ENCODE results near the gene AKAP4.
A peak's percentile ranks its signal among the peaks of the same experiment; 100 is the strongest.

Gene AKAP4, protein sequence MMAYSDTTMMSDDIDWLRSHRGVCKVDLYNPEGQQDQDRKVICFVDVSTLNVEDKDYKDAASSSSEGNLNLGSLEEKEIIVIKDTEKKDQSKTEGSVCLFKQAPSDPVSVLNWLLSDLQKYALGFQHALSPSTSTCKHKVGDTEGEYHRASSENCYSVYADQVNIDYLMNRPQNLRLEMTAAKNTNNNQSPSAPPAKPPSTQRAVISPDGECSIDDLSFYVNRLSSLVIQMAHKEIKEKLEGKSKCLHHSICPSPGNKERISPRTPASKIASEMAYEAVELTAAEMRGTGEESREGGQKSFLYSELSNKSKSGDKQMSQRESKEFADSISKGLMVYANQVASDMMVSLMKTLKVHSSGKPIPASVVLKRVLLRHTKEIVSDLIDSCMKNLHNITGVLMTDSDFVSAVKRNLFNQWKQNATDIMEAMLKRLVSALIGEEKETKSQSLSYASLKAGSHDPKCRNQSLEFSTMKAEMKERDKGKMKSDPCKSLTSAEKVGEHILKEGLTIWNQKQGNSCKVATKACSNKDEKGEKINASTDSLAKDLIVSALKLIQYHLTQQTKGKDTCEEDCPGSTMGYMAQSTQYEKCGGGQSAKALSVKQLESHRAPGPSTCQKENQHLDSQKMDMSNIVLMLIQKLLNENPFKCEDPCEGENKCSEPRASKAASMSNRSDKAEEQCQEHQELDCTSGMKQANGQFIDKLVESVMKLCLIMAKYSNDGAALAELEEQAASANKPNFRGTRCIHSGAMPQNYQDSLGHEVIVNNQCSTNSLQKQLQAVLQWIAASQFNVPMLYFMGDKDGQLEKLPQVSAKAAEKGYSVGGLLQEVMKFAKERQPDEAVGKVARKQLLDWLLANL

DNA sequence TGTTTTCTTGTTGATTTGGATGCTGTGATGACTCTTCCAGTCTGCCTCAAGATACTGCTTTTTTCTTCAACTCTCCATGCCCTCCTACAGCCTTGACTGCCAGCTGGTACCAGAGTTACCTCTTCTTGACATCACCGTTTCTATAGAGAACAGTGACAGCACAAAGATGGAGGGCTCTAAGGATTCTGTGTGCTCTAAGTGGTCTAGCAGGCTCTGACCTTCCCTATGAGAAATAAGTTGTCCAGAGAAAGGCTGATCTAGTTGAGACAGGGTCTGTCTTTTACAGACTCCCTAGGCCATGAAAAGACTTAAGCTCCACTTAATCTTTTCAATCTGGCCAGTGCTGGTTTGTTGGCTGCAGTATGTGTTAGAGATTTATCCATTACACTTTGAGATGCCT, at the start of gene AKAP4:
Gene AKAP4, minus strand, starts transcription at position 101 of the 400 bp plus-strand sequence. CDS start 118 bp downstream, outside the sequence.
- no peak for DNase-seq

GRCh38 chrX:50211510-50211909, 10.7 kb upstream of the AKAP4 start:
- DNase-seq = peak; percentile 1

- no peak for DNase-seq
These were observed 5.9 kb upstream of the AKAP4 start for GRCh38 chrX:50206753-50207152.

DNA sequence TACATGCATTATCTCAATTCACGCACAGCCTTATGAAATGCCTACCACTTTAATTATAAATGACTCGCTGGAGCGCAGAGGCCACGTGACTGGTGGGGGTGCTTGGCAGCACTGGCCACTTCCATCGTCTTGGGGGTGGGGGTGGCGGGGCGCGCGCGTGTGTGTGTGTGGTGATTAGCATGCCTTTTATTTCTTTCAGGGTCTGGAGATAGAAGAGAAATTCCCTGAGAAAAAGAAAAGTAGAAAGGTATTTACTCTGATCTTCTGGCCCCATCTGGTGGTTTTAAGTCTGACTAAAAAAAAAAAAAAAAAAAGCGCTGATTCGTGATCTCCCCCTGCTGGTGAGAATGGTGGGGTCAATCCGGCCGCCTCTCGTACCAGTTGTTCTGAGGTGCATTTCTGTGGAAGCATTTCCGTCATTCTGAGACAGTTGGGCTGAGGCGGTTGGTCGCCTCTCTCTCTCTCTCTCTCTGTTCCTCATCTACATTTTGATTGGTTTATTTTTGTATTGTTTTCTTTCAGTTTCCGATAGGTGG, 3.6 kb upstream of the AKAP4 start, which contains the start of gene CCNB3:
Gene CCNB3, plus strand, starts transcription at position 402 of the 536 bp plus-strand sequence. CDS start 80,399 bp downstream, outside the sequence.
- peak; percentile 71 for DNase-seq

DNA sequence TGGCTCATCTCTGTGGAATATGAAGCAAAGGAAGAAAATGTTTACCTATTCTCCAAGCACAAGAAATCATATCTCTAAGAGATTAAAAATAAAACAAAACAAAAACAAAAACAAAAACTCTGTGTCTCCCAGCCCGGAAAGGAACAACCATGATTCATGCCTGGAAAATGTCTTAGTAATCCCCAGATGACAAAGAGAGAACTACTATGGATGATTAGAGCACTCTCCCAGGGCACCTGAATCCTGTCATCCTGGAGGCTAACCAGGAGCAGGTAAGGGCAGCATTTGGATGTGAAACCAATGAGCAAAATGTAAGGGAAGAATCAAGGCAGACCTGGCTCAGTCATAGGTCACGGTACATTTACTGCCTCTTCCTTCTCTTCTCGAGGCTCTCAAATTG, 1.7 kb upstream of the AKAP4 start:
- no peak for DNase-seq

GRCh38 chrX:50198348-50198747, 2.5 kb downstream of the AKAP4 start:
- no peak for DNase-seq

- DNase-seq = no peak
These were observed 11.8 kb downstream of the AKAP4 start for GRCh38 chrX:50188859-50189600.

DNA sequence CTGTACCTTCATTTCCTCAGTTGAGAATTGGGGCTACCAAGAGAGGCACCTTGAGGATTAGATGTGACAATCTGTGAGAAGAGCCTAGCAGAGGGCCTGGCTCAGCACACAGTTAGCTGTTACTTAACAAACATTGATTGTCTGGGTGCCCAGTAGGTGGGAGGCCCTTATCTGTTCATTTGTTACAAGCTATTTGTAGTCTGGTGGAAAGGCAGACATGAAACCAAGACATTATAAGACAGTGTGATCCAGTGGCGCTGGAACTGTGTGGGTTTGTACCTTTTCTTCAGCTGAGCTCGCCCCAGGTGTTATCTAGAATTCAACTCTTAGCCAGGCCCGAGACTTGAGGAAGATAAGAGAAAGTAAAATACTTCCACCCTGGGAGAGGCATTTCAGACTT, 16.9 kb downstream of the AKAP4 start:
- no peak for DNase-seq

GRCh38 chrX:50180073-50180940, 20.5 kb downstream of the AKAP4 start:
- no peak for DNase-seq

DNA sequence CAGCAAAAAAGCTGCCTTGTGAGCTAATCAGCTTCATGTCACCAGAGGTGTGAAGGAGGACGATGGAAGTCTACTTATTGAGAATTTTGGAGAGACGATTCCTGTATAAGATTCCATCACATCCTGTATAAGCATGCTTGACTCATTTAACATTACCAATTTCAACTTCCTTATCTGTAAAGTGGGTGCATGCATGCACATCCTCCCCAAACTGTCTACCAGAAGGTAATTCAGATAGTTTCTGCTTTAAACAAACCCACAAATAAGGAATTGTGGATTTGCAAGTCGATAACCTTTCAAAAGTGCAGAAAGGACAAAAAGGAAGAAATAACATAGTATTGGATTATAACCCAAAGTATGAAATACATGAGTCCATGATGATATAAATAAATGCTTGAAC, 31.1 kb downstream of the AKAP4 start:
- no peak for DNase-seq

DNA sequence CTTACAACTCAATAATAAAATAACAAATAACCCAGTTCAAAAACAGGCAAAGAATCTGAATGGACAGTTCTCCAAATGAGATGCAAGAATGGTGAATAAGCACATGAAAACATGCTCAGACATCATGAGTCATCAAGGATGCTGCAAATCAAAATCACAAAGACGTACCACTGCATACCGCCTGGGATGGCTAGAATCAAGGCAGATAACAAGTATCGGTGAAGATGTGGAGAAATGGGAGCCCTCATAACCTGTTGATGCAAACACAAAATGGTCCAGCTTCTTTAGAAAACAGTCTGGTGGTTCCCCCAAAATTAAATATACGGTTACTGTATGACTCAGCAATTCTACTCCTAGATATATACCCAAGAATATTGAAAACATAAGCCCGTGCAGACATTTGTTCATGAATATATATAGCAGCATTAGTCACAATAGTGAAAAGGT, 32.5 kb downstream of the AKAP4 start:
- peak; percentile 6 for DNase-seq

DNA sequence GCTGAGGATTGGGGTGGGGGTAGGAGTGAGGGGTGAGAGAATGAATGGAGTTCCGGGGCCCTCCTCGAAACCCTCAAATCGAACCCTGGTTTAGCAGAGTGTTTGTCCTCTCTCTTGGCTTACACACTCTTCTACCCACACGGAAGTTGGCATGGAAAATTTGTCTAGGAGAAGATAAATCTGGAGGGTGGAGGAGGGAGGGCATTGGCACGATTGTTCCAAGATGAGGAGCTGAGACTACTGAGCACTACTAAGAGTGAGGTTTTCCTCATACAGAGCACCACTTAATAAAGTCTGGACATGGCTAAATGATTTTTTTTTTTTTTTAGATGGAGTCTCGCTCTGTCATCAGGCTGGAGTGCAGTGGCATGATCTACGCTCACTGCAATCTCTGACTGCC, 33.4 kb downstream of the AKAP4 start:
- no peak for DNase-seq

DNA sequence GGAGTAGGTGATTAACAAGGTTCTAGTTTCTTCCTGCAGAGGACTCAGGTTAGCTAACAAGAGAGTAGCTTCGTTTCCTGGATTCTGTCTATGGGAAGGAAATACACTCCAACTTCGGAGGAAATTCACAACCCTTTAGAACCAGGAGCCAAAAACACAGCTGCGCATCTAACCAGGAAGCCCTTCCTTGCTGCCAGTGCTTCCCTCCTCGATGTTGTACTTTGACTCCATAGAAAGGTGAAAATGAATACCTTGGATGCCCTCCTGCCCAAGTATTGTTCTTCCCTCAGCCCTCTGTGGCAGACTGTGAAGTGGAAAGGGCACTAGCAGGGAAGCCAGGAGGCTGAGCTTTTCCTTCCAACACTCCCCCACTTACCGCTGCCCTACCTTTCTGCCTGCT, 35.1 kb downstream of the AKAP4 start:
- DNase-seq = no peak

DNA sequence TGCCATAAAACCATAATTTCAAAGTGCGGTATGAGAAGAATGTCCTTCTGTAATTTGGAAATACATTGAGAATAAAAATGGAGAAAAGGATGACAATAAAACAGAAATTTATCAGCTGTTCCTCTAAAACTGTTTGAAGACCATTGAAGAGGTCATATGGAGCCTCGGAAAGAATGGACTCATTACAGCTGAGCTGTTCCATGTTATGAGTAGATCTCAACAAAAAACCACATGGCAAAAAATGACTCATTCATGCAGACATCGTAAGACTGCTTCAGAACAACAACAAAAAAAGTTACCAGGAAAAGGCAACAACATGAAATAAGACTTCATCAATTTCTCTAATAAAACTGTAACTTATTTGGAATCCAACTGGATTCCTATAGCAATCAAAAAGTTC, 39.7 kb downstream of the AKAP4 start:
- no peak for DNase-seq

DNA sequence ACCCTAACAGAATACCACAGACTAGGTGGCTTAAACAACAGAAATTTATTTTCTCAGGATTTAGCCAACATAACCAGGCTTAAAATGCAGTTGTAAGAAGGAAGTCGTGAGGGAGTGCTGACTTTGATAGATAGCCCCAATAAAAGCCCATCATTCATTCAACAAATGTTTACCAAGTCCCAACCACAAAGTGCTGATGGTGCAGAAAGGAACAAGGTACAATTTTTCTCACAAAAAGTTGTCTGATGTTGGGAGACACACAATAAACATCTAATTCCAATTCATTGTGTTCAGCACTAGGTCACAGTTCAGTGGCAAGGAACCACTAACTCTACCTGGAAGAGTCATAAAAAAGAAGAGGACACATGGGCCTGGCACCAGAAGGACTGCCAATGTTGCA, 42.2 kb downstream of the AKAP4 start:
- DNase-seq = no peak

DNA sequence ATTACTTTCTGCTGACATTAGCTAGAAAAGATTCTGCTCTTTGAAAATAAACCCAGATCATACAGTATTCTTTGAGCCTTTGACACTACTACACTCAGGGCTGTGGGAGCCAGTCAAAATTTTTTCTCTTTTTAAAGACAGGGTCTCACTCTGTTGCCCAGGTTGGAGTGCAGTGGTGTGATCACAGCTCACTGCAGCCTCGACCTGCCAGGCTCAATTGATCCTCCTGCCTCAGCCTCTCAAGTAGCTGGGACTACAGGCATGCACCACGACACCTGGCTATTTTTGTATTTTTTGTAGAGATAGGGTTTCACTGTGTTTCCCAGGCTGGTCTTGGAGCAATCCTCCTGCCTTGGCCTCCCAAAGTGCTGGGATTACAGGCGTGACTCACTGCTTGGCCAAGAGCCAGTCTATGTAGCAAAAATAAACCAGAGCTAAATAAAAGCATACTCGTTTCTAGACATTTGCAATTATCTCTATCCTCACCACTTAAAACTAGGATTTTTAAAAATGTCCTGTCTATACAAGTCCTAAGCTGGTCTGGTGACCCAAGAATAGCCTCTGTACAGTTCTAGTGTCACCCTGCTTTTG, 43.2 kb downstream of the AKAP4 start:
- no peak for DNase-seq

GRCh38 chrX:50154429-50154828, 46.4 kb downstream of the AKAP4 start:
- no peak for DNase-seq

DNA sequence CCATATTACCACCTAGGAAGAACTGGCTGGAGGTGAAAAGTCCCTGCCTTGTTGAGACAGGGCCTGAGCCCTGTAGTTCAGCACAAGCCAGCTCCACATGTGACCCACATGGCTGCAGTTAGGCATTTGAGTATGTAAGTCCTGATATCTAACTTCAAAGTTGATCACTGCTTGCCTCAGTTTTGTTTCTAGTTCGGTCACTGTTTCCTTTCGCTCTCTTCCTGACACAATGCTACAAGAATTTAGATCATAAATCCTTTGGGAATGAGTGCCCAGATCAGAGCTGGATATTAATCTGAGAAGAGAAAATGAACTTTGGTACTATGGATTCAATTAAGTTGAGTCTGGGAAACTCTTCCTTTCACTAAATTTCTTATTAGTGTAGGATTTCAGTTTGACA, 48.4 kb downstream of the AKAP4 start:
- no peak for DNase-seq

GRCh38 chrX:50147972-50148371, 52.8 kb downstream of the AKAP4 start:
- DNase-seq = no peak
